ENCODE results near the gene ZNF534.
A peak's percentile ranks its signal among the peaks of the same experiment; 100 is the strongest.
"Not testable (repeated sequence)": the region's sequence is repeated elsewhere in the genome, so short reads cannot be mapped to it uniquely, and the experiment has no call there.

The ZNF534 gene

GRCh38 chr19:52428937-52429336 is at the start of gene ZNF534:
TSS of gene ZNF534 (plus strand) at chr19:52429148. CDS start at chr19:52431475, 2,327 bp downstream.
- DNase-seq (ENCODE audit: low spot score), result no peak

GRCh38 chr19:52391135-52391534 is 37.8 kb upstream of the ZNF534 start:
- no peak for DNase-seq (ENCODE audit: low spot score)

GRCh38 chr19:52397310-52398080 is 31.5 kb upstream of the ZNF534 start, which contains the start of gene ZNF528:
TSS of gene ZNF528 (plus strand) at chr19:52397849. CDS start at chr19:52402014, 4,165 bp downstream.
- DNase-seq (ENCODE audit: low spot score), result peak; percentile 98

- DNase-seq (ENCODE audit: low spot score), result peak; percentile 28
Observed at GRCh38 chr19:52398081-52398441, 30.9 kb upstream of the ZNF534 start.

GRCh38 chr19:52410276-52410675 is 18.7 kb upstream of the ZNF534 start:
- DNase-seq (ENCODE audit: low spot score), result no peak

- no peak for DNase-seq (ENCODE audit: low spot score)
Observed at GRCh38 chr19:52415711-52416110, 13.2 kb upstream of the ZNF534 start.

- DNase-seq (ENCODE audit: low spot score), result no peak
Observed at GRCh38 chr19:52442179-52442578, 13.2 kb downstream of the ZNF534 start.

- no peak for DNase-seq (ENCODE audit: low spot score)
Observed at GRCh38 chr19:52444506-52444905, 15.6 kb downstream of the ZNF534 start.

GRCh38 chr19:52451241-52451640 is 22.3 kb downstream of the ZNF534 start:
- no peak for DNase-seq (ENCODE audit: low spot score)

GRCh38 chr19:52453324-52454094 is 24.6 kb downstream of the ZNF534 start, which contains the start of gene ZNF578:
TSS of gene ZNF578 (plus strand) at chr19:52453553. CDS start at chr19:52501846, 48,293 bp downstream.
- DNase-seq (ENCODE audit: low spot score), result peak; percentile 89

GRCh38 chr19:52464798-52465470 is 36.0 kb downstream of the ZNF534 start:
- no peak for DNase-seq (ENCODE audit: low spot score)

- no peak for DNase-seq (ENCODE audit: low spot score)
Observed at GRCh38 chr19:52473655-52474350, 44.9 kb downstream of the ZNF534 start.

- DNase-seq (ENCODE audit: low spot score), result no peak
Observed at GRCh38 chr19:52474351-52475127, 45.6 kb downstream of the ZNF534 start.

- DNase-seq (ENCODE audit: low spot score), result not testable (repeated sequence)
Observed at GRCh38 chr19:52484111-52484743, 55.3 kb downstream of the ZNF534 start.

- DNase-seq (ENCODE audit: low spot score), result not testable (repeated sequence)
Observed at GRCh38 chr19:52485064-52485463, 56.1 kb downstream of the ZNF534 start.

- not testable (repeated sequence) for DNase-seq (ENCODE audit: low spot score)
Observed at GRCh38 chr19:52485561-52486240, 56.8 kb downstream of the ZNF534 start.

- no peak for DNase-seq (ENCODE audit: low spot score)
Observed at GRCh38 chr19:52492201-52492993, 63.4 kb downstream of the ZNF534 start.

- DNase-seq (ENCODE audit: low spot score), result no peak
Observed at GRCh38 chr19:52492994-52493470, 64.1 kb downstream of the ZNF534 start.

- DNase-seq (ENCODE audit: low spot score), result no peak
Observed at GRCh38 chr19:52494518-52494917, 65.6 kb downstream of the ZNF534 start.

All from hepatic stellate cell (primary cell).